Keratinocyte (primary cell): ENCODE data around the gene TMTC4. TPM values are rescaled to one million over a fixed set of nuclear protein-coding genes. Genes with fewer than 3 reads are reported as not detected.

Experiments used
- DNase-seq: peaks from one replicate; pipeline ENCODE4 v3.0.0-alpha.2; 2011; ENCODE audit warnings: low read depth, missing footprints, low spot score
- FAIRE-seq: peaks from 2 replicates; lab custom pipeline; 2011; peaks lifted over from hg19 to GRCh38; lab: Jason Lieb, UNC
- H2AFZ ChIP-seq: 2 replicates; pipeline ENCODE4 v1.6.0; 2012; ENCODE audit warnings: low read length, control low read depth, inconsistent platforms; ENCODE audit not compliant: control insufficient read depth
- H3K27ac ChIP-seq: 2 replicates; pipeline ENCODE4 v1.5.1; 2011; ENCODE audit warnings: low read length; ENCODE audit not compliant: control insufficient read depth, insufficient read depth
- H3K27me3 ChIP-seq: 3 replicates; pipeline ENCODE4 v1.6.0; 2011; ENCODE audit warnings: low read length; ENCODE audit not compliant: control insufficient read depth, insufficient read depth; ENCODE audit errors: extremely low read depth
- H3K36me3 ChIP-seq, 2 experiments: 2 replicates in 1 of 2; 3 replicates in 1 of 2; pipeline ENCODE4 v1.5.1; 2011; ENCODE audit warnings: low read length in 2 of 2, mild to moderate bottlenecking in 1 of 2; ENCODE audit not compliant: control insufficient read depth in 2 of 2, insufficient read depth in 2 of 2; ENCODE audit errors: extremely low read depth in 1 of 2
- H3K4me1 ChIP-seq: 3 replicates; pipeline ENCODE4 v1.5.1; 2011; ENCODE audit warnings: low read length; ENCODE audit not compliant: control insufficient read depth, insufficient read depth; ENCODE audit errors: extremely low read depth
- H3K4me2 ChIP-seq: 3 replicates; pipeline ENCODE4 v1.6.0; 2011; ENCODE audit warnings: low read depth, low read length; ENCODE audit not compliant: control insufficient read depth, insufficient read depth; ENCODE audit errors: extremely low read depth
- H3K4me3 ChIP-seq, 3 experiments: fragments of 200-600 bp in 1 of 3; sonication (generic) in 1 of 3; 2 replicates in 2 of 3; 3 replicates in 1 of 3; pipeline ENCODE4 v1.5.1; 2011 to 2016; ENCODE audit warnings: low read length in 3 of 3, mild to moderate bottlenecking in 3 of 3, control low read depth in 2 of 3, inconsistent platforms in 1 of 3, low read depth in 1 of 3, mixed read lengths in 1 of 3, mixed run types in 1 of 3, moderate library complexity in 1 of 3; ENCODE audit not compliant: control insufficient read depth in 2 of 3, insufficient read depth in 2 of 3; ENCODE audit errors: extremely low read depth in 1 of 3
- H3K79me2 ChIP-seq: 2 replicates; pipeline ENCODE4 v1.6.0; 2012; ENCODE audit warnings: low read length; ENCODE audit not compliant: control insufficient read depth, insufficient read depth
- H3K9ac ChIP-seq: 3 replicates; pipeline ENCODE4 v1.6.0; 2011; ENCODE audit warnings: low read length; ENCODE audit not compliant: control insufficient read depth, insufficient read depth; ENCODE audit errors: extremely low read depth
- H3K9me1 ChIP-seq: 3 replicates; pipeline ENCODE4 v1.6.0; 2011; ENCODE audit warnings: low read length; ENCODE audit not compliant: control insufficient read depth, insufficient read depth; ENCODE audit errors: extremely low read depth
- H3K9me3 ChIP-seq: 2 replicates; pipeline ENCODE4 v1.5.1; 2012; ENCODE audit warnings: low read depth, low read length; ENCODE audit not compliant: control insufficient read depth
- H4K20me1 ChIP-seq: 3 replicates; pipeline ENCODE4 v1.6.0; 2011; ENCODE audit warnings: low read length; ENCODE audit not compliant: control insufficient read depth, insufficient read depth; ENCODE audit errors: extremely low read depth
- CTCF ChIP-seq, 3 experiments: IDR thresholded peaks in 1 of 3; conservative IDR thresholded peaks in 1 of 3; optimal IDR thresholded peaks in 1 of 3; 2 replicates in 2 of 3; 3 replicates in 1 of 3; pipeline versions ENCODE3 to v1.5.1; 2011; ENCODE audit warnings: low read length in 3 of 3, mild to moderate bottlenecking in 3 of 3, moderate library complexity in 2 of 3, control low read depth in 1 of 3, inconsistent platforms in 1 of 3; ENCODE audit not compliant: insufficient read depth in 2 of 3; ENCODE audit errors: extremely low read depth in 1 of 3
- EZH2 ChIP-seq: IDR thresholded peaks from one replicate; pipeline ENCODE4 v1.6.1; 2012; ENCODE audit warnings: inconsistent platforms, mild to moderate bottlenecking, low read length, moderate library complexity
- dilution Hi-C: fragments of 300-500 bp; cut with MboI; formaldehyde crosslinking; loops from one replicate; pipeline ENCODE4 v1.7.0; 2020; ENCODE audit warnings: low sequenced_read_pairs; ENCODE audit not compliant: extremely low pct_ligation_motif_present
- polyA plus RNA-seq, 5 experiments: library from polyadenylated mRNA; depleted of rRNA in 3 of 5; stranded (reverse) in 3 of 5; stranded (forward) in 1 of 5; unstranded in 1 of 5; fragments of >200 nt; gene quantifications; 1 replicate in 1 of 5; 2 replicates in 3 of 5; 3 replicates in 1 of 5; pipeline versions ENCODE4 v1.2.1 to v1.2.3, GENCODE V29; 2011 to 2012; ENCODE audit warnings: missing spikeins in 2 of 5, low read depth in 1 of 5, low replicate concordance in 1 of 5

Gene TMTC4
- polyA plus RNA-seq, 1 donor (not counting 4 experiments of a cell fraction or from before 2014, with no cell fraction given), result 6.5 TPM

DNA sequence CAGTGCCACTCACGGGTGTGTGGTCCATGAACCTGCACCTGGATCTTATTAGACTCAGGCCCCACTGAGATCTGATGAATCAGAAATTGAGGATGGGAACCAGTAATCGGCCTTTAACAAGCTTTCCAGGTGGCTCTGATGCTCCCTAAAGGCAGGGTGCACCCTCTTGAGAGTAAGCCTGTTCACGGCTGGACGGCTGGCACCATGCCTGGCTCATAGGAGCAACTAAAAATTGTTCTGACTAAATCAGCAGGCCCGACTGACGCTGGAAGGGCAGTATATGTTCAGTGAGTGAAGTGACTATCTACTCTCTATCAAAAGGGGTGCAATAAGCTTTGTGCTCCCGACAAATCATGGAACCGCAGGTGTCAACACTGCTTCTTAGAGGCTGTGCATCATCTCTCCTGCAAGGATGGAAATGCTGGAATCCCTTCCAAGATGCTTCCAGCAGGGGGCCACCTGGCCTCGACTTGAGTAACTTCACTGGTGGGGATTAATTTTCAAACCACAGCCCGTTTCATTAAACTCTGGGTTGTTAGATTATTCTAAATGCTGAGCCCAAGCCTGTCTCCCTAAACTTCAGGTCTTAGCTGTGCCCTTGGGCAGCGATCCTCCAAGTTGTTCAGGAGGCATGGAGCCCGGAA is 28.4 kb downstream of the TMTC4 start:
- no peak overlapping the region for H3K27ac ChIP-seq
- no peak for FAIRE-seq
- H3K9ac ChIP-seq, result no peak overlapping the region
- H3K27me3 ChIP-seq, result no peaks in the 10 kb centered on the region
- dilution Hi-C loops, result no loop called here
- no peaks in the 10 kb centered on the region for H3K9me1 ChIP-seq
- no peak overlapping the region for H2AFZ ChIP-seq
- H4K20me1 ChIP-seq, result no peaks in the 10 kb centered on the region
- no peak overlapping the region for H3K4me2 ChIP-seq
- H3K79me2 ChIP-seq, result no peaks in the 10 kb centered on the region
- DNase-seq, result no peak
- no peak overlapping the region for H3K4me3 ChIP-seq
- TF ChIP-seq CTCF (optimal IDR thresholded peaks at IDR 0.05 in 1 of 3, IDR thresholded peaks at IDR 0.05 in 1 of 3, conservative IDR thresholded peaks at IDR 0.05 in 1 of 3; ENCODE audit: extremely low read depth in 1 of 3, insufficient read depth in 2 of 3, low read length in 3 of 3) (peak; percentile 53 to 60 (median 54)), EZH2 (no peak)
- H3K4me1 ChIP-seq, result no peaks in the 10 kb centered on the region
- no peaks in the 10 kb centered on the region for H3K36me3 ChIP-seq
- H3K9me3 ChIP-seq, result no peaks in the 10 kb centered on the region

DNA sequence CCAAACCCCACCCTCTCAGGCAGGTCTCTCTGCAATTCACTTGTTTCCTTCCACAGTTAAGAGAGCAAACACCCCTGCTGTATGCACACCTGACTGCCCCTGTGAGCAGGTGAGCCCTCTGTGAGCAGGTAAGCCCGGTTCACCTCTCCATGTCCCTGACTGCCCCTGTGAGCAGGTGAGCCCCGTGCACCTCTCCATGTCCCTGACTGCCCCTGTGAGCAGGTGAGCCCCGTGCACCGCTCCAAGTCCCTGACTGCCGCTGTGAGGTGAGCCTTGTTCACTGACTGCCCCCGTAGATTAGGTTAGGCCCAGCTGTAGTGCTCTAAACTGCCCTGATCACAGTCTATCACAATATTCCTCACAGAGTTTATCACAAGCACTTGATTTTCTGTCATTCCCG is 29.2 kb downstream of the TMTC4 start:
- Histone ChIP-seq H3K36me3 (no peaks in the 10 kb centered on the region), H2AFZ (no peak overlapping the region), H3K4me3 (no peak overlapping the region), H3K9ac (no peak overlapping the region), H3K9me3 (no peaks in the 10 kb centered on the region), H3K79me2 (no peaks in the 10 kb centered on the region), H4K20me1 (no peaks in the 10 kb centered on the region), H3K4me1 (no peaks in the 10 kb centered on the region), H3K27me3 (no peaks in the 10 kb centered on the region), H3K4me2 (no peak overlapping the region), H3K9me1 (no peaks in the 10 kb centered on the region), H3K27ac (no peak overlapping the region)
- FAIRE-seq, result no peak
- dilution Hi-C loops, result no loop called here
- TF ChIP-seq EZH2 (no peak), CTCF (optimal IDR thresholded peaks at IDR 0.05 in 1 of 3, IDR thresholded peaks at IDR 0.05 in 1 of 3, conservative IDR thresholded peaks at IDR 0.05 in 1 of 3; ENCODE audit: extremely low read depth in 1 of 3, insufficient read depth in 2 of 3, low read length in 3 of 3) (no peak)
- DNase-seq, result no peak
